VCaP (cell line): Measurements from ENCODE around the gene MPP2.
"Not testable (repeated sequence)": the region's sequence is repeated elsewhere in the genome, so short reads cannot be mapped to it uniquely, and the experiment has no call there.

Source experiments
- H3K27ac ChIP-seq: fragments of 450-650 bp; 2 replicates; pipeline ENCODE4 v1.5.1; 2017
- CTCF ChIP-seq: fragments of 450-650 bp; conservative IDR thresholded peaks from 2 replicates; pipeline ENCODE4 v1.5.1; 2017; ENCODE audit warnings: mild to moderate bottlenecking, moderate library complexity

The MPP2 gene

DNA sequence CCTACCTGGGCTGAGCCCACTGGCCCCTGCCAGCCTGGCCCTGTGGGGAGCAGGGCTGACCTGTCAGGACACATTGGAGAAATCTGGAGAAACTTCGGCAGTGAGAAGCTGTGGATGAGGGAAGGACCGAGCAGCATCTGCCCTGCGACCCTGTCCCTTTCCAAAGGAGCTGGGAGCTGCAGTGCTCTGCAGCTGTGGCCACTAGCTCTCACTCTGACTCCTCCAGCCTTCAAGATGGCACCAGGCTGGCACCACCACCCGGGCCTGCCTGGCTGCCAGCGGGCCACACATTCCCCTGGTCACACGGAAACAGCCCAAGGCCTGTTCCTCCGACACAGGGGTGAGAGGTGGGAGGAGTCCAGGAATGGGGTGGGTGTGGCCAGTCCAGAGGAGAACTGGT, 30.3 kb downstream of the MPP2 start:
- TF ChIP-seq CTCF, result no peak
- H3K27ac ChIP-seq, result no peak overlapping the region

- no peak overlapping the region for H3K27ac ChIP-seq
- no peak for TF ChIP-seq CTCF
These were observed 31.7 kb downstream of the MPP2 start for GRCh38 chr17:43875476-43876147.

GRCh38 chr17:43874293-43874692, 33.0 kb downstream of the MPP2 start:
- H3K27ac ChIP-seq, result no peak overlapping the region
- TF ChIP-seq CTCF, result no peak

DNA sequence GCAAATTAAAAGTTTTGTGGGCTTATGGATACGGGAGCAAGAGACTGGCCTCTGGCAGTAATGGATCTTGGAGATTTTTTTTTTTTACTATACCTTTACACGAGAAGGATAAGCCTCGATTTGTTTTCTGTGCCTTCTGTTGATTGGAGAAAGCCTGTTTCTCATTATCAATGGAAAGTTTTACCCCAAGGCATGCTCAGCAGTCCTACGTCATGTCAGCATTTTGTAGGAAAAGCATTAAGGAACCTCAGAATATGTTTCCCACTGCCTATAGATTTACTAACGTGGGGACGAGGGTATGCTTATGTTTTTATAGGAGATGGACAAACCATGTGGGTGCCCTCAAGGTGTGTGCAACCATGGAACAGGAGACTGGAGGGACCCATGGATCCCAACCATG, 33.5 kb downstream of the MPP2 start:
- TF ChIP-seq CTCF, result no peak
- H3K27ac ChIP-seq, result no peak overlapping the region

GRCh38 chr17:43873091-43873490, 34.2 kb downstream of the MPP2 start:
- no peak for TF ChIP-seq CTCF
- no peak overlapping the region for H3K27ac ChIP-seq

DNA sequence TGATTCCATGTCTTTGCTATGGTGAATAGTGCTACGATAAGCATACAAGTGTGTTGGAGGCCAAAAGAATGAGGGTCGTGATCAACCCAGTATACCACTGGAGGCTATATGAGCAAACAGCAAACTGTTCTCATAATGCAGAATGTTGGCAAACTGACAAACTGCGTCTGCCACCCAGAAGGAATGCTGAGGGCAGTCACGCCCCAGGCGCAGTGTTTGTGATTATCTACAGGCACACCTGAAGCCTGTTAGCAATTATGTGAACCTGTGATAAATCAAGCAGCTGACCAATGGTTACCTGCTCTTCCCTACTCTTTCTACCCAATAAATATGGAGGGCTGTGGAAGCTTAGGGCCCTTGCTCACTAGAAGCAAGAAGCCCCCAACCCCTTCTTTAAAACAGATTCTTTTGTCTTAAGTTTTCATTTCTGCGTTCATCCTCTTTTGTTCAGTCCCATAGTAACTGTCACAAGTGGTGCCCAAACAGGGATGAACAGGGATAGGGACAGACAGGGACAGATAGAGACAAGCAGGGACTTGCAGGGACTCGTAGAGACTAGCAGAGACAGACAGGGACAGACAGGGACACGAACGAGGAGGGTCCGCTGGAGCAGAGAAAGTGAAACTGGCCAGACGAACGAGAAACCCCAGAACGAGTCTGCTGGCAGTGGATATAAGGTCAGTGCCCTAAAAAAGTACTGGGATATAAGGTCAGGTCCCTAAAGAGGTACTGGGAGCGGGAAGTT, 35.2 kb downstream of the MPP2 start:
- H3K27ac ChIP-seq, result no peak overlapping the region
- no peak for TF ChIP-seq CTCF

DNA sequence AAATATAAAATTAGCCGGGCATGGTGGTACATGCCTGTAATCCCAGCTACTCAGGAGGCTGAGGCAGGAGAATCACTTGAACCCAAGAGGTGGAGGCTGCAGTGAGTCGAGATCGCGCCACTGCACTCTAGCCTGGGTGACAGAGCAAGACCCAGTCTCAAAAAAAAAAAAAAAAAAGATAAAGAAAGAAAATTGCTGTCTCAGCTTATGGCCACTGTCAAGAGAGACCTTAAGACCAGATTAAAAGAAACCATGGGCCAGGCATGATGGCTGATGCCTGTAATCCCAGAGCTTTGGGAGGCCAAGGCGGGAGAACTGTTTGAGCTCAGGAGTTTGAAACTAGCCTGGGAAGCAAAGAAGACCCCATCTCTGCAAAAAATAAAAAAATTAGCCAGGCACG, 38.3 kb downstream of the MPP2 start:
- H3K27ac ChIP-seq, result not testable (repeated sequence)
